Neural cell (in vitro differentiated cells): ENCODE measurements around the gene LIPC. TPM values are rescaled to one million over a fixed set of nuclear protein-coding genes. Genes with fewer than 3 reads are reported as not detected.

Experiments used
- H2AFZ ChIP-seq: fragments of 200-600, 300-800 bp; sonication (generic), shearing (Covaris generic); 2 replicates; pipeline ENCODE4 v1.6.0; 2014; ENCODE audit warnings: low read depth, mild to moderate bottlenecking, antibody characterized with exemption, low read length, moderate library complexity
- H3F3A ChIP-seq: fragments of 200-600 bp; shearing (Covaris generic); 2 replicates; pipeline ENCODE4 v1.6.1; 2016; ENCODE audit warnings: mild to moderate bottlenecking, moderate library complexity, mixed read lengths, antibody characterized with exemption, low read length; ENCODE audit not compliant: insufficient read depth, poor library complexity, severe bottlenecking
- H3K27ac ChIP-seq: fragments of 200-600, 300-800 bp; sonication (generic), shearing (Covaris generic); 2 replicates; pipeline ENCODE4 v1.5.1; 2014; ENCODE audit warnings: mild to moderate bottlenecking, low read length, moderate library complexity
- H3K27me3 ChIP-seq: fragments of 300-800, 200-600 bp; sonication (generic), shearing (Covaris generic); 2 replicates; pipeline ENCODE4 v1.6.0; 2014; ENCODE audit warnings: mild to moderate bottlenecking, low read depth, low read length, moderate library complexity; ENCODE audit not compliant: insufficient read depth
- H3K36me3 ChIP-seq: fragments of 300-800, 200-600 bp; sonication (generic), shearing (Covaris generic); 2 replicates; pipeline ENCODE4 v1.5.1; 2014; ENCODE audit warnings: mild to moderate bottlenecking, antibody characterized with exemption, low read length, moderate library complexity; ENCODE audit not compliant: insufficient read depth
- H3K4me2 ChIP-seq: fragments of 300-800, 200-600 bp; sonication (generic), shearing (Covaris generic); 2 replicates; pipeline ENCODE4 v1.6.0; 2014; ENCODE audit warnings: mild to moderate bottlenecking, low read length
- H3K4me3 ChIP-seq: fragments of 300-800, 200-600 bp; sonication (generic), shearing (Covaris generic); 2 replicates; pipeline ENCODE4 v1.5.1; 2014; ENCODE audit warnings: mild to moderate bottlenecking, low read length, moderate library complexity
- H3K79me2 ChIP-seq: fragments of 200-600 bp; shearing (Covaris generic); replicated peaks from 2 replicates; pipeline ENCODE4 v1.6.0; 2014; ENCODE audit warnings: mild to moderate bottlenecking, low read length, moderate library complexity; ENCODE audit not compliant: insufficient read depth
- H3K9ac ChIP-seq: fragments of 300-800, 200-600 bp; sonication (generic), shearing (Covaris generic); 2 replicates; pipeline ENCODE4 v1.6.1; 2016; ENCODE audit warnings: mild to moderate bottlenecking, low read length, mixed read lengths
- H3K9me2 ChIP-seq: fragments of 200-600 bp; shearing (Covaris generic); 2 replicates; pipeline ENCODE4 v1.6.1; 2016; ENCODE audit warnings: mild to moderate bottlenecking, low read length, mixed read lengths; ENCODE audit not compliant: insufficient read depth
- H3K9me3 ChIP-seq: fragments of 200-600, 300-800 bp; sonication (generic), shearing (Covaris generic); 2 replicates; pipeline ENCODE4 v1.6.1; 2016; ENCODE audit warnings: mild to moderate bottlenecking, mixed run types, low read length, moderate library complexity, mixed read lengths
- H4K20me1 ChIP-seq: fragments of 200-600 bp; shearing (Covaris generic); 2 replicates; pipeline ENCODE4 v1.6.1; 2016; ENCODE audit warnings: mild to moderate bottlenecking, mixed run types; ENCODE audit not compliant: insufficient read depth
- EP300 ChIP-seq: fragments of 450-650 bp; conservative IDR thresholded peaks from 2 replicates; pipeline ENCODE4 v1.6.1; 2014; ENCODE audit warnings: antibody characterized with exemption, mild to moderate bottlenecking, moderate library complexity; ENCODE audit not compliant: poor library complexity, severe bottlenecking
- EZH2 ChIP-seq: fragments of 200-600, 300-800 bp; shearing (Covaris generic), sonication (generic); IDR thresholded peaks from 2 replicates; pipeline ENCODE4 v1.6.1; 2014; ENCODE audit warnings: antibody characterized with exemption, low read length, borderline replicate concordance, mild to moderate bottlenecking; ENCODE audit not compliant: insufficient read depth, poor library complexity, severe bottlenecking
- MXI1 ChIP-seq: fragments of 450-650 bp; conservative IDR thresholded peaks from 2 replicates; pipeline ENCODE4 v1.6.1; 2014; ENCODE audit warnings: antibody characterized with exemption, mild to moderate bottlenecking; ENCODE audit not compliant: poor library complexity, severe bottlenecking
- POLR2AphosphoS5 ChIP-seq: IDR thresholded peaks from 2 replicates; pipeline ENCODE4 v1.6.1; 2012
- RAD21 ChIP-seq: fragments of 450-650 bp; conservative IDR thresholded peaks from 2 replicates; pipeline ENCODE4 v1.6.1; 2014; ENCODE audit warnings: antibody characterized with exemption, mild to moderate bottlenecking, moderate library complexity
- REST ChIP-seq: IDR thresholded peaks from 2 replicates; pipeline ENCODE4 v1.6.1; 2012; ENCODE audit warnings: borderline replicate concordance
- SMC3 ChIP-seq: fragments of 450-650 bp; conservative IDR thresholded peaks from 2 replicates; pipeline ENCODE4 v1.6.1; 2014; ENCODE audit warnings: antibody characterized with exemption, mild to moderate bottlenecking, moderate library complexity; ENCODE audit not compliant: poor library complexity
- TAF1 ChIP-seq: IDR thresholded peaks from 2 replicates; pipeline ENCODE4 v1.6.1; 2012; ENCODE audit warnings: low read depth
- polyA plus RNA-seq: library from polyadenylated mRNA; depleted of rRNA; stranded (reverse); fragments of >200 nt; gene quantifications from 2 replicates; pipeline ENCODE4 v1.2.3, GENCODE V29; 2014
- TF ChIP-seq, protein P1 (sequence below): fragments of 450-650 bp; IDR thresholded peaks from 2 replicates; pipeline ENCODE4 v1.5.1; 2014; ENCODE audit warnings: antibody characterized with exemption, mild to moderate bottlenecking, moderate library complexity; ENCODE audit not compliant: poor library complexity, severe bottlenecking

Gene LIPC
- polyA plus RNA-seq, 1 donor from 2014 or later = not detected

GRCh38 chr15:58478579-58478978 lies 46.8 kb downstream of the LIPC start:
- Histone ChIP-seq H3K79me2 (no peaks in the 10 kb centered on the region), H3F3A (no peaks in the 10 kb centered on the region), H3K9me3 (no peaks in the 10 kb centered on the region), H3K4me3 (no peak overlapping the region), H4K20me1 (no peaks in the 10 kb centered on the region), H3K27me3 (no peaks in the 10 kb centered on the region), H2AFZ (no peak overlapping the region), H3K4me2 (no peak overlapping the region), H3K9me2 (no peaks in the 10 kb centered on the region), H3K27ac (no peak overlapping the region), H3K9ac (no peak overlapping the region), H3K36me3 (no peaks in the 10 kb centered on the region)
- TF ChIP-seq RAD21 = no peak
- TF ChIP-seq SMC3 = no peak
- no peak for TF ChIP-seq TAF1
- no peak for TF ChIP-seq POLR2AphosphoS5
- TF ChIP-seq, protein P1, sequence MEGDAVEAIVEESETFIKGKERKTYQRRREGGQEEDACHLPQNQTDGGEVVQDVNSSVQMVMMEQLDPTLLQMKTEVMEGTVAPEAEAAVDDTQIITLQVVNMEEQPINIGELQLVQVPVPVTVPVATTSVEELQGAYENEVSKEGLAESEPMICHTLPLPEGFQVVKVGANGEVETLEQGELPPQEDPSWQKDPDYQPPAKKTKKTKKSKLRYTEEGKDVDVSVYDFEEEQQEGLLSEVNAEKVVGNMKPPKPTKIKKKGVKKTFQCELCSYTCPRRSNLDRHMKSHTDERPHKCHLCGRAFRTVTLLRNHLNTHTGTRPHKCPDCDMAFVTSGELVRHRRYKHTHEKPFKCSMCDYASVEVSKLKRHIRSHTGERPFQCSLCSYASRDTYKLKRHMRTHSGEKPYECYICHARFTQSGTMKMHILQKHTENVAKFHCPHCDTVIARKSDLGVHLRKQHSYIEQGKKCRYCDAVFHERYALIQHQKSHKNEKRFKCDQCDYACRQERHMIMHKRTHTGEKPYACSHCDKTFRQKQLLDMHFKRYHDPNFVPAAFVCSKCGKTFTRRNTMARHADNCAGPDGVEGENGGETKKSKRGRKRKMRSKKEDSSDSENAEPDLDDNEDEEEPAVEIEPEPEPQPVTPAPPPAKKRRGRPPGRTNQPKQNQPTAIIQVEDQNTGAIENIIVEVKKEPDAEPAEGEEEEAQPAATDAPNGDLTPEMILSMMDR = no peak
- TF ChIP-seq EZH2 = no peak
- TF ChIP-seq EP300 = no peak
- TF ChIP-seq REST = no peak
- no peak for TF ChIP-seq MXI1

DNA sequence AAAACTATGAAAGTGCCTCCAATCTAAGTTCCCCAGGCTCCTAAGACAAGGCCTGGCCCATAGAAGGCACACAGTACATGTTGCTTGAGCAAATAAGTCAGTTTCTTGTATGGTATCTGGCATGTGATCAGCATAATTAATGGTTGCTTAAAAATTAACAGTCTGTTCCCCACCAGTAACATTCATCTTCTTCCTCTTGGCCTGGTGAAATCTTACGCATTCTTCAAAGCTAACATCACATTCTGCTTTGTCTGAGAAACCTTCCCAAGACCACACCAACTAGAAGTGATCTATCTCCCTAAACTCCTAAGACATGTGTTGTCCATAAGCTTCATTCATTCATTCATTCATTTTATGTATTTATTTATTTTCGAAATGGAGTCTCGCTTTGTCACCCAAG lies 48.1 kb downstream of the LIPC start:
- H3K27ac ChIP-seq = no peak overlapping the region
- H3K36me3 ChIP-seq = no peaks in the 10 kb centered on the region
- no peaks in the 10 kb centered on the region for H3K27me3 ChIP-seq
- H3K9ac ChIP-seq = no peak overlapping the region
- no peak overlapping the region for H2AFZ ChIP-seq
- TF ChIP-seq TAF1 = no peak
- no peak for TF ChIP-seq RAD21
- TF ChIP-seq, protein P1 = no peak
- no peak for TF ChIP-seq EZH2
- TF ChIP-seq EP300 = no peak
- no peak for TF ChIP-seq POLR2AphosphoS5
- TF ChIP-seq SMC3 = no peak
- TF ChIP-seq MXI1 = no peak
- no peak for TF ChIP-seq REST
- no peak overlapping the region for H3K4me3 ChIP-seq
- no peaks in the 10 kb centered on the region for H4K20me1 ChIP-seq
- H3K4me2 ChIP-seq = no peak overlapping the region
- H3K79me2 ChIP-seq = no peaks in the 10 kb centered on the region
- no peaks in the 10 kb centered on the region for H3K9me3 ChIP-seq
- no peaks in the 10 kb centered on the region for H3F3A ChIP-seq
- H3K9me2 ChIP-seq = no peaks in the 10 kb centered on the region
